ENCODE results near the gene OR2T35. TPM values are rescaled to one million over a fixed set of nuclear protein-coding genes. Genes with fewer than 3 reads are reported as not detected.

Gene OR2T35
- total RNA-seq, 1 experiment from 2014 or later: not detected

Other genes starting within 250 kb of the OR2T35 start
- not detected in 2 replicates for gene OR2T1, start 242.2 kb downstream of the OR2T35 start, total RNA-seq (2014; rRNA removed; shearing (Covaris generic); ENCODE audit: low replicate concordance)
- gene OR2T2, start 199.6 kb downstream of the OR2T35 start, total RNA-seq (2014; rRNA removed; shearing (Covaris generic); ENCODE audit: low replicate concordance): not detected in 2 replicates
- not detected in 2 replicates for gene OR2T3, start 171.9 kb downstream of the OR2T35 start, total RNA-seq (2014; rRNA removed; shearing (Covaris generic); ENCODE audit: low replicate concordance)
- not detected in 2 replicates for gene OR2T5, start 156.7 kb downstream of the OR2T35 start, total RNA-seq (2014; rRNA removed; shearing (Covaris generic); ENCODE audit: low replicate concordance)
- not detected in 2 replicates for gene OR2G6, start 137.2 kb downstream of the OR2T35 start, total RNA-seq (2014; rRNA removed; shearing (Covaris generic); ENCODE audit: low replicate concordance)
- gene OR2T29, start 82.5 kb downstream of the OR2T35 start, total RNA-seq (2014; rRNA removed; shearing (Covaris generic); ENCODE audit: low replicate concordance): not detected in 2 replicates
- not detected in 2 replicates for gene OR2T34, start 70.5 kb downstream of the OR2T35 start, total RNA-seq (2014; rRNA removed; shearing (Covaris generic); ENCODE audit: low replicate concordance)
- gene OR2T10, start 47.6 kb downstream of the OR2T35 start, total RNA-seq (2014; rRNA removed; shearing (Covaris generic); ENCODE audit: low replicate concordance): not detected in 2 replicates
- not detected in 2 replicates for gene OR2T11, start 10.2 kb downstream of the OR2T35 start, total RNA-seq (2014; rRNA removed; shearing (Covaris generic); ENCODE audit: low replicate concordance)
- gene OR2T27, start 10.2 kb upstream of the OR2T35 start, total RNA-seq (2014; rRNA removed; shearing (Covaris generic); ENCODE audit: low replicate concordance): not detected in 2 replicates
- gene OR14I1, start 57.5 kb upstream of the OR2T35 start, total RNA-seq (2014; rRNA removed; shearing (Covaris generic); ENCODE audit: low replicate concordance): not detected in 2 replicates
- not detected in 2 replicates for gene LYPD8, start 110.5 kb upstream of the OR2T35 start, total RNA-seq (2014; rRNA removed; shearing (Covaris generic); ENCODE audit: low replicate concordance)
- 28.4 and 30.8 TPM in 2 replicates for gene SH3BP5L, start 180.6 kb upstream of the OR2T35 start, total RNA-seq (2014; rRNA removed; shearing (Covaris generic); ENCODE audit: low replicate concordance)
- 16.2 and 27.4 TPM in 2 replicates for gene ZNF672, start 192.9 kb upstream of the OR2T35 start, total RNA-seq (2014; rRNA removed; shearing (Covaris generic); ENCODE audit: low replicate concordance)
- gene ZNF692, start 213.8 kb upstream of the OR2T35 start, total RNA-seq (2014; rRNA removed; shearing (Covaris generic); ENCODE audit: low replicate concordance): 8.1 and 8.2 TPM in 2 replicates

All from Caki2 (cell line).